HepG2 (cell line): ENCODE results near the gene PSMB4. TPM values are rescaled to one million over a fixed set of nuclear protein-coding genes. Genes with fewer than 3 reads are reported as not detected.
A peak's percentile ranks its signal among the peaks of the same experiment; 100 is the strongest.
"Not testable (repeated sequence)": the region's sequence is repeated elsewhere in the genome, so short reads cannot be mapped to it uniquely, and the experiment has no call there.

Experiments
- ATAC-seq: fragments of 200-7000 bp; cut with Tn5 transposase; 3 replicates; pipeline ENCODE4 v1.9.1; 2020; ENCODE audit warnings: mild to moderate bottlenecking, moderate library complexity
- BruUV-seq: library from RNA; stranded (reverse); fragments of 400-500 nt; replicated peaks from 2 replicates; lab custom pipeline; 2021; lab: Mats Ljungman, UMichigan
- CTCF ChIA-PET: fragments of 300-600 bp; formaldehyde crosslinking; extraction: SDS; loops from one replicate; lab custom pipeline; 2021; ENCODE audit warnings: low total read pairs, inconsistent platforms, low intra/inter-chr PET ratio; lab: Yijun Ruan, JAX
- POLR2A ChIA-PET: fragments of 350-600 bp; sonication (Branson Sonifier 250); formaldehyde crosslinking; loops from one replicate; lab custom pipeline; 2020; ENCODE audit warnings: antibody characterized with exemption, inconsistent platforms; lab: Yijun Ruan, JAX
- DNase-seq: peaks from one replicate; pipeline ENCODE4 v3.0.0-alpha.2; 2015; ENCODE audit warnings: low spot score
- FAIRE-seq: peaks from 3 replicates; lab custom pipeline; 2011; peaks lifted over from hg19 to GRCh38; lab: Jason Lieb, UNC
- H2AFZ ChIP-seq: one replicate; pipeline ENCODE4 v1.6.1; 2011; ENCODE audit warnings: low read length, inconsistent platforms
- H3K27ac ChIP-seq: fragments of 300-600 bp; 3 replicates; pipeline ENCODE4 v1.8.0; 2011; ENCODE audit warnings: mixed run types, mild to moderate bottlenecking, mixed read lengths, low read length, inconsistent platforms; ENCODE audit not compliant: insufficient read depth; ENCODE audit errors: extremely low read length
- H3K27me3 ChIP-seq, 2 experiments: fragments of 200-600 bp in 1 of 2; 2 replicates in 1 of 2; 3 replicates in 1 of 2; pipeline versions ENCODE4 v1.6.0 to v1.8.0; 2011; ENCODE audit warnings: low read length in 2 of 2, mild to moderate bottlenecking in 2 of 2, moderate library complexity in 2 of 2, inconsistent platforms in 1 of 2; ENCODE audit not compliant: insufficient read depth in 2 of 2, control insufficient read depth in 1 of 2
- H3K36me3 ChIP-seq, 2 experiments: fragments of 200-600 bp in 1 of 2; replicated peaks in 1 of 2; 2 replicates in 1 of 2; 3 replicates in 1 of 2; pipeline versions ENCODE4 v1.5.1 to v1.8.0; 2011; ENCODE audit warnings: low read length in 2 of 2, inconsistent platforms in 1 of 2; ENCODE audit not compliant: insufficient read depth in 2 of 2, control insufficient read depth in 1 of 2
- H3K4me1 ChIP-seq: 2 replicates; pipeline ENCODE4 v1.5.1; 2012; ENCODE audit warnings: low read length, inconsistent platforms; ENCODE audit not compliant: insufficient read depth
- H3K4me2 ChIP-seq: 2 replicates; pipeline ENCODE4 v1.6.0; 2011; ENCODE audit warnings: low read depth, low read length, inconsistent platforms
- H3K4me3 ChIP-seq, 3 experiments: fragments of 200-600 bp in 1 of 3; sonication (generic), shearing (Covaris generic) in 1 of 3; replicated peaks in 1 of 3; 2 replicates each; pipeline ENCODE4 v1.5.1; 2011 to 2016; ENCODE audit warnings: low read length in 3 of 3, inconsistent platforms in 2 of 3, low read depth in 2 of 3, mild to moderate bottlenecking in 2 of 3, control low read depth in 1 of 3, mixed read lengths in 1 of 3; ENCODE audit not compliant: insufficient read depth in 1 of 3
- H3K79me2 ChIP-seq: one replicate; pipeline ENCODE4 v1.6.1; 2011; ENCODE audit warnings: low read length, inconsistent platforms; ENCODE audit not compliant: insufficient read depth
- H3K9ac ChIP-seq: 2 replicates; pipeline ENCODE4 v1.6.0; 2011; ENCODE audit warnings: mild to moderate bottlenecking, low read depth, low read length, inconsistent platforms; ENCODE audit not compliant: insufficient read depth
- H3K9me3 ChIP-seq: 2 replicates; pipeline ENCODE4 v1.5.1; 2012; ENCODE audit warnings: mild to moderate bottlenecking, low read length
- H4K20me1 ChIP-seq: 2 replicates; pipeline ENCODE4 v1.6.0; 2011; ENCODE audit warnings: inconsistent platforms, mild to moderate bottlenecking, low read length, moderate library complexity; ENCODE audit not compliant: insufficient read depth
- ATF7 ChIP-seq, 2 experiments: fragments of 450-650 bp in 1 of 2; sonication (generic) in 1 of 2; formaldehyde crosslinking in 1 of 2; IDR thresholded peaks; 2 replicates each; pipeline versions ENCODE4 v1.4.0 to v1.6.1; 2016 to 2020; ENCODE audit warnings: antibody characterized with exemption in 1 of 2, mild to moderate bottlenecking in 1 of 2, missing genetic modification reagents in 1 of 2
- CEBPB ChIP-seq: IDR thresholded peaks from 2 replicates; pipeline ENCODE4 v1.6.1; 2011; ENCODE audit warnings: low read depth, low read length, improper control_type of control experiment, borderline replicate concordance
- CEBPG ChIP-seq: IDR thresholded peaks from 2 replicates; pipeline ENCODE4 v1.6.1; 2016
- GABPB1 ChIP-seq: IDR thresholded peaks from 2 replicates; pipeline ENCODE4 v1.6.1; 2016; ENCODE audit warnings: mild to moderate bottlenecking, missing genetic modification reagents, moderate library complexity, missing compliant biosample characterization
- JDP2 ChIP-seq: sonication (generic); formaldehyde crosslinking; IDR thresholded peaks from 2 replicates; pipeline ENCODE4 v1.8.1; 2022; ENCODE audit warnings: missing genetic modification reagents, borderline replicate concordance
- MIXL1 ChIP-seq: IDR thresholded peaks from 2 replicates; pipeline ENCODE4 v1.6.1; 2016
- POLR2G ChIP-seq: fragments of 200-400 bp; formaldehyde crosslinking; IDR thresholded peaks from 2 replicates; pipeline ENCODE4 v1.6.1; 2018; ENCODE audit warnings: mild to moderate bottlenecking, low read depth, low read length, moderate library complexity
- ZNF143 ChIP-seq: sonication (generic); formaldehyde crosslinking; IDR thresholded peaks from 2 replicates; pipeline ENCODE4 v1.4.0; 2020; ENCODE audit warnings: missing genetic modification reagents
- ZNF292 ChIP-seq: sonication (generic); formaldehyde crosslinking; IDR thresholded peaks from 2 replicates; pipeline ENCODE4 v1.8.1; 2022; ENCODE audit warnings: mild to moderate bottlenecking, low read depth, missing genetic modification reagents, borderline replicate concordance
- ZNF607 ChIP-seq: sonication (generic); formaldehyde crosslinking; IDR thresholded peaks from 2 replicates; pipeline ENCODE4 v1.5.1; 2020; ENCODE audit warnings: missing genetic modification reagents, mild to moderate bottlenecking, borderline replicate concordance
- WGBS: methylation state at CpG from one replicate; pipeline ENCODE4 v1.1.6; 2017; ENCODE audit warnings: low lambda C conversion rate; 5-methylcytosine and 5-hydroxymethylcytosine counted together
- in situ Hi-C: cut with HindIII; loops from 2 replicates; pipeline ENCODE4 v1.10.0; 2017; ENCODE audit warnings: low pct_unique_long_range_greater_than_20kb; ENCODE audit not compliant: extremely low pct_ligation_motif_present
- intact Hi-C: fragments of 100-400 bp; cut with micrococcal nuclease; formaldehyde crosslinking; loops from one replicate; pipeline ENCODE4 v1.10.0; 2022; ENCODE audit not compliant: unreplicated experiment
- polyA plus RNA-seq, 8 experiments: library from polyadenylated mRNA; depleted of rRNA in 3 of 8; stranded (reverse) in 7 of 8; unstranded in 1 of 8; fragments of >200 nt; fragmentation: Illumina TruSeq in 4 of 8; extraction: Trizol in 4 of 8; gene quantifications; 2 replicates each; pipeline versions ENCODE4 v1.2.1 to v1.2.3, GENCODE V29; 2011 to 2016; ENCODE audit warnings: low read depth in 4 of 8, missing spikeins in 1 of 8, mixed read lengths in 1 of 8; ENCODE audit not compliant: insufficient read depth in 1 of 8
- total RNA-seq, 5 experiments: library from RNA; depleted of rRNA; stranded (reverse); fragments of >200 nt; fragmentation: Illumina TruSeq; extraction: Trizol; gene quantifications; 2 replicates each; pipeline ENCODE4 v1.2.3, GENCODE V29; 2016; ENCODE audit warnings: low read depth in 1 of 5

PSMB4 gene
- total and polyA plus RNA-seq, 2 of the 13 experiments (the other 11 are each of a cell fraction or from before 2014, with no cell fraction given) = 336 to 383 TPM

DNA sequence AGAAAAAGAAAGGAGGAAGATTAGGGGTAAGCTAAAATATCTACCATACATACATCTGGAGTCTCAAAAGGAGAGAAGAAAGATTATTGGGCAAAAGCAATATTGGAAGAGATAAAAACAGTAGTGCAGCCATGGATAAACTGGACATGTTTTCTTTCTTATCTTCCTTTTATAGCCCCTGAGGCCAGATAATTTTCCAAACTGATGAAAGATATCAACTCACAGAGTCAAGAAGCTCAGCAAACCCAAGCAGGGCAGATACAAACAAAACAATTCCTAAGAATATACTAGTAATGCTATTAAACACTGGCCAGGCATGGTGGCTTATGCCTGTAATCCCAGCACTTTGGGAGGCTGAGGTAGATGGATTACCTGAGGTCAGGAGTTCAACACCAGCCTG is 5.8 kb upstream of the PSMB4 start (continued):
- TF ChIP-seq GABPB1 (CRISPR knock-in tag) = no peak

DNA sequence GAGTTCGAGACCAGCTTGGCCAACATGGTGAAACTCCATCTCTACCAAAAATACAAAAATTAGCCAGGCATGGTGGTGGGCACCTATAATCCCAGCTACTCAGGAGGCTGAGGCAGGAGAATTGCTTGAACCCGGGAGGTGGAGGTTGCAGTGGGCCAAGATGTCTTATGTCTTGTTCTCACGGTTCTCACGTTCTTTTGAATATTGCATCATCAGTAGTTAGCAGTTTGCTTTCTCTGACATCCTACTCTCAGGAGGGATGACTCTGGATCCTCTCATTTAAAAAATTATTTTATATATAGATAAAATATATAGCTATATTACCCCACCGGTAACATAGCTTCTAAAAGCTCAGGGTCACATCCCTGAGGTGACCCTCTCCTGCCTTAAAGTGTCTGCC is 3.1 kb upstream of the PSMB4 start:
- H3K9ac ChIP-seq; H3K27ac ChIP-seq; in situ Hi-C loops; CTCF ChIA-PET; H3K4me2 ChIP-seq; H3K9me3 ChIP-seq; intact Hi-C loops; H3K27me3 ChIP-seq; H2AFZ ChIP-seq; DNase-seq; FAIRE-seq; H3K4me3 ChIP-seq; H4K20me1 ChIP-seq; BruUV-seq; ATAC-seq; POLR2A ChIA-PET; H3K36me3 ChIP-seq; TF ChIP-seq ATF7 (CRISPR knock-in tag; IDR thresholded peaks at IDR 0.05): not testable (repeated sequence)
- 48% methylated on average over 5 of the region's 5 CpGs for WGBS
- TF ChIP-seq CEBPG = 0 out of 2 replicates have a peak, but pooled peaks have one; percentile 17
- TF ChIP-seq ATF7 (IDR thresholded peaks at IDR 0.05) = 0 out of 2 replicates have a peak, but pooled peaks have one; percentile 32
- TF ChIP-seq CEBPB = peak; percentile 67
- Histone ChIP-seq H3K4me1 (peaks cover 22% of the 10 kb centered on the region), H3K79me2 (peaks cover 15% of the 10 kb centered on the region)

- H3K79me2 ChIP-seq = peaks cover 15% of the 10 kb centered on the region
- H3K27me3 ChIP-seq = no peaks in the 10 kb centered on the region; a peak in 1 of 5 replicates
- H3K4me1 ChIP-seq = peaks cover 43% of the 10 kb centered on the region
- TF ChIP-seq POLR2G (peak; percentile 49), ZNF143 (no peak), MIXL1 (no peak), JDP2 (CRISPR knock-in tag) (no peak), ZNF292 (CRISPR knock-in tag) (no peak), ZNF607 (CRISPR knock-in tag) (no peak)
- BruUV-seq = no TSS peak
- no peak overlapping the region for H2AFZ ChIP-seq
- ATAC-seq = no peak
- intact Hi-C loops (no loop called here), in situ Hi-C loops (no loop called here)
- no peak for FAIRE-seq
- peak; percentile 45 for DNase-seq
- peaks cover 8% of the 10 kb centered on the region for H4K20me1 ChIP-seq
- no peaks in the 10 kb centered on the region for H3K9me3 ChIP-seq
- CTCF ChIA-PET = no interaction called here
- peaks cover 14 to 37% of the 10 kb centered on the region in 2 experiments for H3K36me3 ChIP-seq
- H3K4me2 ChIP-seq = peak overlapping the region; percentile 80
- no peak overlapping the region; a peak in 3 of 6 replicates for H3K4me3 ChIP-seq
- no peak overlapping the region for H3K27ac ChIP-seq
- H3K9ac ChIP-seq = 0 out of 2 replicates have a peak overlapping the region, but pooled peaks have one; percentile 92
- POLR2A ChIA-PET = interaction anchor here (1.5 to 3.8 kb wide), 2 partner anchors 29 kb away, joined by 5 to 24 read pairs; partner anchors contain the start of gene SELENBP1
- 98% methylated on average over 13 of the region's 13 CpGs for WGBS
Observed at GRCh38 chr1:151401125-151401788, 1.9 kb downstream of the PSMB4 start.
